IMR-90 (cell line): Measurements from ENCODE around the gene CD38. TPM values are rescaled to one million over a fixed set of nuclear protein-coding genes. Genes with fewer than 3 reads are reported as not detected.

Experiments used
- ATAC-seq: fragments of 200-7000 bp; cut with Tn5 transposase; 2 replicates; pipeline ENCODE4 v1.9.1; 2020; ENCODE audit warnings: low read depth, mild to moderate bottlenecking, moderate library complexity
- BruUV-seq: library from RNA; stranded (reverse); fragments of 400-500 nt; replicated peaks from 2 replicates; lab custom pipeline; 2021; lab: Mats Ljungman, UMichigan
- CTCF ChIA-PET: fragments of 300-600 bp; formaldehyde crosslinking; extraction: SDS; loops from one replicate; lab custom pipeline; 2021; ENCODE audit warnings: antibody characterized with exemption; lab: Yijun Ruan, JAX
- POLR2A ChIA-PET: fragments of 300-600 bp; sonication (Branson Sonifier 250); formaldehyde crosslinking; loops from one replicate; lab custom pipeline; 2022; ENCODE audit warnings: antibody characterized with exemption; ENCODE audit not compliant: unreplicated experiment; lab: Charles Lee
- DNase-seq: peaks from one replicate; pipeline ENCODE4 v3.0.0; 2013
- H2AFZ ChIP-seq: replicated peaks from 2 replicates; pipeline ENCODE3; 2013; ENCODE audit warnings: low read length, mild to moderate bottlenecking; ENCODE audit not compliant: poor library complexity
- H2AK5ac ChIP-seq: 2 replicates; pipeline ENCODE4 v1.6.1; 2013; ENCODE audit warnings: low read depth, low read length, inconsistent platforms
- H2AK9ac ChIP-seq: replicated peaks from 2 replicates; pipeline ENCODE3; 2013; ENCODE audit warnings: mild to moderate bottlenecking, low read depth, low read length, moderate library complexity; ENCODE audit not compliant: poor library complexity
- H2BK120ac ChIP-seq: 2 replicates; pipeline ENCODE4 v1.6.1; 2013; ENCODE audit warnings: low read depth, low read length, inconsistent platforms
- H2BK15ac ChIP-seq: 3 replicates; pipeline ENCODE4 v1.6.1; 2013; ENCODE audit warnings: low read depth, low read length, inconsistent platforms
- H2BK20ac ChIP-seq: 2 replicates; pipeline ENCODE4 v1.6.1; 2013; ENCODE audit warnings: low read depth, mild to moderate bottlenecking, inconsistent platforms, low read length, moderate library complexity
- H2BK5ac ChIP-seq: 2 replicates; pipeline ENCODE4 v1.6.1; 2013; ENCODE audit warnings: mild to moderate bottlenecking, low read depth, low read length, inconsistent platforms; ENCODE audit not compliant: poor library complexity, severe bottlenecking
- H3K14ac ChIP-seq: replicated peaks from 2 replicates; pipeline ENCODE4 v1.6.1; 2013; ENCODE audit warnings: low read depth, low read length, inconsistent platforms
- H3K18ac ChIP-seq: 2 replicates; pipeline ENCODE4 v1.6.1; 2013; ENCODE audit warnings: low read depth, low read length, control low read depth
- H3K23ac ChIP-seq: 2 replicates; pipeline ENCODE4 v1.6.1; 2013; ENCODE audit warnings: low read depth, low read length, inconsistent platforms
- H3K27ac ChIP-seq: 2 replicates; pipeline ENCODE4 v1.5.1; 2013; ENCODE audit warnings: mild to moderate bottlenecking, control low read depth, low read length; ENCODE audit not compliant: insufficient read depth
- H3K27me3 ChIP-seq: 2 replicates; pipeline ENCODE4 v1.6.1; 2013; ENCODE audit warnings: low read length; ENCODE audit not compliant: control insufficient read depth, insufficient read depth
- H3K36me3 ChIP-seq: 2 replicates; pipeline ENCODE4 v1.6.1; 2013; ENCODE audit warnings: low read length, mixed read lengths; ENCODE audit not compliant: control insufficient read depth, insufficient read depth
- H3K4ac ChIP-seq: 2 replicates; pipeline ENCODE4 v1.6.1; 2013; ENCODE audit warnings: low read depth, low read length, inconsistent platforms
- H3K4me1 ChIP-seq: 2 replicates; pipeline ENCODE4 v1.6.1; 2013; ENCODE audit warnings: low read length, mixed read lengths; ENCODE audit not compliant: control insufficient read depth, insufficient read depth
- H3K4me2 ChIP-seq: 2 replicates; pipeline ENCODE4 v1.6.1; 2013; ENCODE audit warnings: low read depth, mild to moderate bottlenecking, control low read depth, low read length, moderate library complexity
- H3K4me3 ChIP-seq: 2 replicates; pipeline ENCODE4 v1.5.1; 2013; ENCODE audit warnings: low read depth, mild to moderate bottlenecking, control low read depth, low read length, moderate library complexity; ENCODE audit not compliant: insufficient read depth
- H3K56ac ChIP-seq: 2 replicates; pipeline ENCODE4 v1.6.1; 2013; ENCODE audit warnings: low read length, inconsistent platforms; ENCODE audit not compliant: insufficient read depth; ENCODE audit errors: extremely low read depth
- H3K79me1 ChIP-seq, 2 experiments: 2 replicates each; pipeline ENCODE4 v1.6.1; 2013; ENCODE audit warnings: low read length in 2 of 2, inconsistent platforms in 1 of 2, low read depth in 1 of 2
- H3K9ac ChIP-seq: 2 replicates; pipeline ENCODE4 v1.6.1; 2013; ENCODE audit warnings: low read depth, low read length, control low read depth
- H3K9me1 ChIP-seq: 2 replicates; pipeline ENCODE4 v1.6.1; 2013; ENCODE audit warnings: low read length, inconsistent platforms; ENCODE audit not compliant: insufficient read depth
- H3K9me3 ChIP-seq: 2 replicates; pipeline ENCODE4 v1.6.1; 2013; ENCODE audit warnings: low read length; ENCODE audit not compliant: control insufficient read depth, insufficient read depth
- H4K20me1 ChIP-seq: 2 replicates; pipeline ENCODE4 v1.6.1; 2013; ENCODE audit warnings: low read length, inconsistent platforms; ENCODE audit not compliant: insufficient read depth
- H4K5ac ChIP-seq: 2 replicates; pipeline ENCODE4 v1.6.1; 2013; ENCODE audit warnings: mild to moderate bottlenecking, low read depth, low read length, control low read depth
- H4K8ac ChIP-seq, 2 experiments: 2 replicates each; pipeline ENCODE4 v1.6.1; 2013; ENCODE audit warnings: low read depth in 2 of 2, low read length in 2 of 2, control low read depth in 1 of 2, inconsistent platforms in 1 of 2
- H4K91ac ChIP-seq: 2 replicates; pipeline ENCODE4 v1.6.1; 2013; ENCODE audit warnings: low read depth, low read length, inconsistent platforms; ENCODE audit not compliant: insufficient read depth
- FOS ChIP-seq: fragments of 150-350 bp; IDR thresholded peaks from 2 replicates; pipeline ENCODE4 v1.6.1; 2016; ENCODE audit warnings: low read depth, low read length
- MAFK ChIP-seq: IDR thresholded peaks from 2 replicates; pipeline ENCODE4 v1.6.1; 2012; ENCODE audit warnings: low read depth, low read length, improper control_type of control experiment
- MXI1 ChIP-seq: IDR thresholded peaks from 2 replicates; pipeline ENCODE4 v1.6.1; 2012; ENCODE audit warnings: low read depth, mild to moderate bottlenecking, low read length, moderate library complexity, borderline replicate concordance
- NFE2L2 ChIP-seq: fragments of 150-350 bp; IDR thresholded peaks from 2 replicates; pipeline ENCODE4 v1.6.1; 2016; ENCODE audit warnings: low read depth, mild to moderate bottlenecking, low read length
- POLR2A ChIP-seq: IDR thresholded peaks from 2 replicates; pipeline ENCODE4 v1.6.1; 2012; ENCODE audit warnings: mild to moderate bottlenecking, low read depth, low read length
- RFX5 ChIP-seq: IDR thresholded peaks from 2 replicates; pipeline ENCODE4 v1.8.0; 2012; ENCODE audit warnings: low read depth, mild to moderate bottlenecking, low read length, moderate library complexity
- WGBS, 2 experiments: methylation state at CpG; one replicate each; pipeline versions ENCODE4 v1.1.5 to v1.1.7; 2013; ENCODE audit warnings: missing lambda C conversion rate in 2 of 2; ENCODE audit not compliant: insufficient read length in 1 of 2; ENCODE audit errors: extremely low coverage in 2 of 2; 5-methylcytosine and 5-hydroxymethylcytosine counted together
- dilution Hi-C: fragments of 300-500 bp; cut with HindIII; formaldehyde crosslinking; loops from one replicate; pipeline ENCODE4 v1.14.3; 2018; ENCODE audit warnings: low sequenced_read_pairs; ENCODE audit not compliant: unreplicated experiment
- in situ Hi-C: fragments of 300-500 bp; cut with MboI; formaldehyde crosslinking; loops from 3 replicates; pipeline ENCODE4 v1.14.3; 2019; ENCODE audit warnings: low sequenced_read_pairs, inconsistent platforms, mixed read lengths
- intact Hi-C: fragments of 100-400 bp; cut with micrococcal nuclease; formaldehyde crosslinking; loops from 2 replicates; pipeline ENCODE4 v1.10.0; 2022
- polyA plus RNA-seq, 3 experiments: library from polyadenylated mRNA; depleted of rRNA; stranded (reverse); fragments of >200 nt; gene quantifications; 2 replicates each; pipeline ENCODE4 v1.2.3, GENCODE V29; 2012; ENCODE audit warnings: low replicate concordance in 1 of 3
- total RNA-seq: library from RNA; depleted of rRNA; stranded (reverse); fragments of >200 nt; gene quantifications from 2 replicates; pipeline ENCODE4 v1.2.3, GENCODE V29; 2012
- TF ChIP-seq, protein P1 (sequence below): fragments of 150-350 bp; IDR thresholded peaks from 2 replicates; pipeline ENCODE4 v1.6.1; 2017; ENCODE audit warnings: mild to moderate bottlenecking, antibody characterized with exemption, low read length, low read depth

Gene CD38
- total and polyA plus RNA-seq, 2 of the 4 experiments (the other 2 are of a cell fraction): not detected

DNA sequence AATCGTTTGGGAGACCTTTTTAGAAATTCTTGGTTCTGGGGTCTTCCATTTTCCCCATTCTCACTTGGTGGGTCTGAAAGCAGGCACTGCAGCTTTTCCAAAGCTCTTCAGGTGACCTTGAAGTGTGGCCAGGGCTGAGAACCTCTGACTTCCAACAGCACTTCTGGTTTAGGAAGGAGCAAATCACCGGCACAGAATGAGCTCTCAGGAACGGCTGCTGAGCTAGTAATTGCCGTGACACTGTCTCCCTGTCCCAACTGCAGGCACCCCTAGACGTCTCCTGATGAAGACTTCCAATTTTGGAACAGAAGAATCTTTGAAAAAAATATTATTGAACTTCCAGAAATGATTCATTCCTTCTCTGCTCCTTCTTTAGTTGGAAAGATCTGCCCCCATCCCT lies 31.3 kb downstream of the CD38 start:
- Histone ChIP-seq H3K4me3 (no peak overlapping the region), H2AK5ac (no peak overlapping the region), H3K36me3 (no peaks in the 10 kb centered on the region), H3K56ac (no peak overlapping the region), H2BK5ac (no peak overlapping the region), H3K14ac (no peak overlapping the region), H3K18ac (no peak overlapping the region), H4K5ac (no peak overlapping the region), H2BK20ac (no peak overlapping the region), H3K4me1 (no peaks in the 10 kb centered on the region), H3K9me1 (no peaks in the 10 kb centered on the region), H2AK9ac (no peak overlapping the region), H2BK120ac (no peak overlapping the region), H3K4me2 (no peak overlapping the region), H3K23ac (no peak overlapping the region), H3K9ac (no peak overlapping the region), H4K91ac (no peak overlapping the region), H2AFZ (no peak overlapping the region), H3K27me3 (peaks cover 29% of the 10 kb centered on the region), H3K9me3 (no peaks in the 10 kb centered on the region), H4K20me1 (no peaks in the 10 kb centered on the region), H2BK15ac (no peak overlapping the region), H4K8ac (no peak overlapping the region), H3K27ac (no peak overlapping the region), H3K4ac (no peak overlapping the region), H3K79me1 (no peaks in the 10 kb centered on the region)
- no TSS peak for BruUV-seq
- in situ Hi-C loops (loop anchor here (5.0 to 10.0 kb wide), 3 partner anchors 148 to 335 kb away; no protein-coding TSS in a partner anchor), intact Hi-C loops (loop anchor here (5.0 to 10.0 kb wide), 2 partner anchors 388 to 455 kb away; no protein-coding TSS in a partner anchor), dilution Hi-C loops (no loop called here)
- DNase-seq: no peak
- TF ChIP-seq MAFK (no peak), RFX5 (no peak), FOS (no peak), NFE2L2 (no peak), MXI1 (no peak), POLR2A (no peak)
- TF ChIP-seq, protein P1, sequence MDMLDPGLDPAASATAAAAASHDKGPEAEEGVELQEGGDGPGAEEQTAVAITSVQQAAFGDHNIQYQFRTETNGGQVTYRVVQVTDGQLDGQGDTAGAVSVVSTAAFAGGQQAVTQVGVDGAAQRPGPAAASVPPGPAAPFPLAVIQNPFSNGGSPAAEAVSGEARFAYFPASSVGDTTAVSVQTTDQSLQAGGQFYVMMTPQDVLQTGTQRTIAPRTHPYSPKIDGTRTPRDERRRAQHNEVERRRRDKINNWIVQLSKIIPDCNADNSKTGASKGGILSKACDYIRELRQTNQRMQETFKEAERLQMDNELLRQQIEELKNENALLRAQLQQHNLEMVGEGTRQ: no peak
- CTCF ChIA-PET: interaction anchor here (0.7 kb wide), 1 partner anchor 50 kb away, joined by 3 read pairs; no protein-coding TSS in a partner anchor
- ATAC-seq: no peak
- POLR2A ChIA-PET: no interaction called here
- WGBS, 2 experiments: no CpG with 5 or more reads among the region's 5 CpGs
